HepG2 (cell line): ENCODE results near the gene FSCN2. TPM values are rescaled to one million over a fixed set of nuclear protein-coding genes. Genes with fewer than 3 reads are reported as not detected.
A peak's percentile ranks its signal among the peaks of the same experiment; 100 is the strongest.

Source experiments
- CBFB ChIP-seq: sonication (generic); formaldehyde crosslinking; IDR thresholded peaks from 2 replicates; pipeline ENCODE4 v1.4.0; 2020; ENCODE audit warnings: missing genetic modification reagents
- HDAC2 ChIP-seq: sonication (generic); formaldehyde crosslinking; IDR thresholded peaks from 2 replicates; pipeline ENCODE4 v1.4.0; 2020; ENCODE audit warnings: missing genetic modification reagents
- IKZF1 ChIP-seq: fragments of 450-650 bp; IDR thresholded peaks from 2 replicates; pipeline ENCODE4 v1.7.1; 2016
- SNAPC2 ChIP-seq: sonication (generic); formaldehyde crosslinking; IDR thresholded peaks from 2 replicates; pipeline ENCODE4 v1.8.1; 2022; ENCODE audit warnings: mild to moderate bottlenecking, missing genetic modification reagents
- SP140L ChIP-seq: sonication (generic); formaldehyde crosslinking; IDR thresholded peaks from 2 replicates; pipeline ENCODE4 v1.4.0; 2020; ENCODE audit warnings: missing genetic modification reagents, borderline replicate concordance
- ZNF496 ChIP-seq: sonication (generic); formaldehyde crosslinking; IDR thresholded peaks from 2 replicates; pipeline ENCODE4 v1.8.1; 2023; ENCODE audit warnings: mild to moderate bottlenecking, moderate library complexity, missing genetic modification reagents; ENCODE audit not compliant: insufficient replicate concordance
- ZNF510 ChIP-seq: sonication (generic); formaldehyde crosslinking; IDR thresholded peaks from 2 replicates; pipeline ENCODE4 v1.4.0; 2020; ENCODE audit warnings: low read depth, mild to moderate bottlenecking, missing genetic modification reagents
- ZNF644 ChIP-seq: IDR thresholded peaks from 2 replicates; pipeline ENCODE4 v1.6.1; 2016; ENCODE audit warnings: low read depth
- ZNF652 ChIP-seq: IDR thresholded peaks from 2 replicates; pipeline ENCODE4 v1.6.1; 2016; ENCODE audit warnings: low read depth, borderline replicate concordance
- ZNF709 ChIP-seq: sonication (generic); formaldehyde crosslinking; IDR thresholded peaks from 2 replicates; pipeline ENCODE4 v1.5.0; 2020; ENCODE audit warnings: mild to moderate bottlenecking, missing genetic modification reagents
- ZNF724P ChIP-seq: sonication (generic); formaldehyde crosslinking; IDR thresholded peaks from 2 replicates; pipeline ENCODE4 v1.8.0; 2022; ENCODE audit warnings: missing genetic modification reagents, borderline replicate concordance
- polyA plus RNA-seq, 8 experiments: library from polyadenylated mRNA; depleted of rRNA in 3 of 8; stranded (reverse) in 7 of 8; unstranded in 1 of 8; fragments of >200 nt; fragmentation: Illumina TruSeq in 4 of 8; extraction: Trizol in 4 of 8; gene quantifications; 2 replicates each; pipeline versions ENCODE4 v1.2.1 to v1.2.3, GENCODE V29; 2011 to 2016; ENCODE audit warnings: low read depth in 4 of 8, missing spikeins in 1 of 8, mixed read lengths in 1 of 8; ENCODE audit not compliant: insufficient read depth in 1 of 8
- total RNA-seq, 5 experiments: library from RNA; depleted of rRNA; stranded (reverse); fragments of >200 nt; fragmentation: Illumina TruSeq; extraction: Trizol; gene quantifications; 2 replicates each; pipeline ENCODE4 v1.2.3, GENCODE V29; 2016; ENCODE audit warnings: low read depth in 1 of 5
- TF ChIP-seq, protein P1 (sequence below): sonication (generic); formaldehyde crosslinking; IDR thresholded peaks from 2 replicates; pipeline ENCODE4 v1.4.0; 2020; ENCODE audit warnings: mild to moderate bottlenecking, missing genetic modification reagents, borderline replicate concordance
- TF ChIP-seq, protein P2 (sequence below): sonication (generic); formaldehyde crosslinking; IDR thresholded peaks from 2 replicates; pipeline ENCODE4 v1.5.0; 2020; ENCODE audit warnings: mild to moderate bottlenecking, missing genetic modification reagents
- TF ChIP-seq, protein P3 (sequence below): sonication (generic); formaldehyde crosslinking; IDR thresholded peaks from 2 replicates; pipeline ENCODE4 v1.4.0; 2020; ENCODE audit warnings: mild to moderate bottlenecking, missing genetic modification reagents
- TF ChIP-seq, protein P4 (sequence below): sonication (generic); formaldehyde crosslinking; IDR thresholded peaks from 2 replicates; pipeline ENCODE4 v1.5.1; 2020; ENCODE audit warnings: mild to moderate bottlenecking, missing genetic modification reagents, moderate library complexity
- TF ChIP-seq, protein P5 (sequence below): sonication (generic); formaldehyde crosslinking; conservative IDR thresholded peaks from 2 replicates; pipeline ENCODE4 v1.8.0; 2022; ENCODE audit warnings: missing genetic modification reagents

FSCN2 gene
- total and polyA plus RNA-seq, 2 of the 13 experiments (the other 11 are each of a cell fraction or from before 2014, with no cell fraction given): 0.09 TPM; not detected in 1

DNA sequence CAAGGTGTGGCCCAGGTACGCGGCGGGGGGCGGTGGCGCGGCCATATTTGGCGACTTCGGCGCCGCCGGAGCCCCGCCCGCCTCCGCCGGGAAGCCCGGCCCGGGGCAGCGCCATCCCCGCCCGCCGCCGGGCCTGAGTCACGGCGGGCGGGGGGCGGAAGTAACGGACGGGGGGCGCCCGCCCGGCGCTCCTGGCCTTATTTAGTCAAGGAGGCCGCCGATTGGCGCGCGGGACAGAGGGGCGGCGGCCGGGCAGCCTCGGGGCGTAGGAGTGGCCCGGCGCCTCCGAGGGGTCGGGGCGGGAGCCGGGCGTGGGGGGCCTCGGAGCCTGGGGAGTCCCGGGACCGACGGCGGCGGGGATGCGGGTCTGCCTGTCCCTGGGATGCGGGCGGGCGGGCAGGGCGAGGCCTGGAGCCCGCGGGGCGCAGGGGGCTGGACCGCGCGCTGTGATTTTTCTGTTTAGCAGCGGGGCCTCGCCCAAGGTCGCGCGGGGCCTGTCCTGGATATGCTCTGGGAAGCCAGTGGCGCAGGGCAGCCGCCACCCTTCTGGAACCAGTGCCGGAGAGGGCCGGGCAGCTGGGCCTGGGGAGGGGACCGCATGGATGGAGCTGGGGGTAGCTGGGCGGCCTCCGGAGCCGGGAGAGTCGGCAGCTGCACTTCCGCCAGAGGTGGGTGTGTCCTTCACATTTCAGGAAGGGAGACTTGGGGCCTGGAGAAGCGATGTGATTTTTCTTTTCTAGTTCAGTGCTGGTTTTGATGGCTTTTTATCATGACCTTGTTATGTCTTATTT, 13.2 kb upstream of the FSCN2 start (continued):
- TF ChIP-seq, protein P1, sequence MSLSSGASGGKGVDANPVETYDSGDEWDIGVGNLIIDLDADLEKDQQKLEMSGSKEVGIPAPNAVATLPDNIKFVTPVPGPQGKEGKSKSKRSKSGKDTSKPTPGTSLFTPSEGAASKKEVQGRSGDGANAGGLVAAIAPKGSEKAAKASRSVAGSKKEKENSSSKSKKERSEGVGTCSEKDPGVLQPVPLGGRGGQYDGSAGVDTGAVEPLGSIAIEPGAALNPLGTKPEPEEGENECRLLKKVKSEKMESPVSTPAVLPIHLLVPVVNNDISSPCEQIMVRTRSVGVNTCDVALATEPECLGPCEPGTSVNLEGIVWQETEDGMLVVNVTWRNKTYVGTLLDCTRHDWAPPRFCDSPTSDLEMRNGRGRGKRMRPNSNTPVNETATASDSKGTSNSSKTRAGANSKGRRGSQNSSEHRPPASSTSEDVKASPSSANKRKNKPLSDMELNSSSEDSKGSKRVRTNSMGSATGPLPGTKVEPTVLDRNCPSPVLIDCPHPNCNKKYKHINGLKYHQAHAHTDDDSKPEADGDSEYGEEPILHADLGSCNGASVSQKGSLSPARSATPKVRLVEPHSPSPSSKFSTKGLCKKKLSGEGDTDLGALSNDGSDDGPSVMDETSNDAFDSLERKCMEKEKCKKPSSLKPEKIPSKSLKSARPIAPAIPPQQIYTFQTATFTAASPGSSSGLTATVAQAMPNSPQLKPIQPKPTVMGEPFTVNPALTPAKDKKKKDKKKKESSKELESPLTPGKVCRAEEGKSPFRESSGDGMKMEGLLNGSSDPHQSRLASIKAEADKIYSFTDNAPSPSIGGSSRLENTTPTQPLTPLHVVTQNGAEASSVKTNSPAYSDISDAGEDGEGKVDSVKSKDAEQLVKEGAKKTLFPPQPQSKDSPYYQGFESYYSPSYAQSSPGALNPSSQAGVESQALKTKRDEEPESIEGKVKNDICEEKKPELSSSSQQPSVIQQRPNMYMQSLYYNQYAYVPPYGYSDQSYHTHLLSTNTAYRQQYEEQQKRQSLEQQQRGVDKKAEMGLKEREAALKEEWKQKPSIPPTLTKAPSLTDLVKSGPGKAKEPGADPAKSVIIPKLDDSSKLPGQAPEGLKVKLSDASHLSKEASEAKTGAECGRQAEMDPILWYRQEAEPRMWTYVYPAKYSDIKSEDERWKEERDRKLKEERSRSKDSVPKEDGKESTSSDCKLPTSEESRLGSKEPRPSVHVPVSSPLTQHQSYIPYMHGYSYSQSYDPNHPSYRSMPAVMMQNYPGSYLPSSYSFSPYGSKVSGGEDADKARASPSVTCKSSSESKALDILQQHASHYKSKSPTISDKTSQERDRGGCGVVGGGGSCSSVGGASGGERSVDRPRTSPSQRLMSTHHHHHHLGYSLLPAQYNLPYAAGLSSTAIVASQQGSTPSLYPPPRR (CRISPR knock-in tag): no peak
- TF ChIP-seq, protein P2, sequence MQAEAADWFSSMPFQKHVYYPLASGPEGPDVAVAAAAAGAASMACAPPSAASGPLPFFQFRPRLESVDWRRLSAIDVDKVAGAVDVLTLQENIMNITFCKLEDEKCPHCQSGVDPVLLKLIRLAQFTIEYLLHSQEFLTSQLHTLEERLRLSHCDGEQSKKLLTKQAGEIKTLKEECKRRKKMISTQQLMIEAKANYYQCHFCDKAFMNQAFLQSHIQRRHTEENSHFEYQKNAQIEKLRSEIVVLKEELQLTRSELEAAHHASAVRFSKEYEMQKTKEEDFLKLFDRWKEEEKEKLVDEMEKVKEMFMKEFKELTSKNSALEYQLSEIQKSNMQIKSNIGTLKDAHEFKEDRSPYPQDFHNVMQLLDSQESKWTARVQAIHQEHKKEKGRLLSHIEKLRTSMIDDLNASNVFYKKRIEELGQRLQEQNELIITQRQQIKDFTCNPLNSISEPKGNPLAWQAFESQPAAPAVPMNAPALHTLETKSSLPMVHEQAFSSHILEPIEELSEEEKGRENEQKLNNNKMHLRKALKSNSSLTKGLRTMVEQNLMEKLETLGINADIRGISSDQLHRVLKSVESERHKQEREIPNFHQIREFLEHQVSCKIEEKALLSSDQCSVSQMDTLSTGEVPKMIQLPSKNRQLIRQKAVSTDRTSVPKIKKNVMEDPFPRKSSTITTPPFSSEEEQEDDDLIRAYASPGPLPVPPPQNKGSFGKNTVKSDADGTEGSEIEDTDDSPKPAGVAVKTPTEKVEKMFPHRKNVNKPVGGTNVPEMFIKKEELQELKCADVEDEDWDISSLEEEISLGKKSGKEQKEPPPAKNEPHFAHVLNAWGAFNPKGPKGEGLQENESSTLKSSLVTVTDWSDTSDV: peak; percentile 85; the same call in 1 of the 2 replicates
- TF ChIP-seq IKZF1 (no peak), ZNF510 (CRISPR knock-in tag) (no peak), SNAPC2 (CRISPR knock-in tag) (0 out of 2 replicates have a peak, but pooled peaks have one; percentile 57), CBFB (CRISPR knock-in tag) (no peak; the same call in 1 of the 2 replicates), ZNF644 (CRISPR knock-in tag) (no peak), ZNF724P (CRISPR knock-in tag) (0 out of 2 replicates have a peak, but pooled peaks have one; percentile 52), ZNF652 (CRISPR knock-in tag) (no peak), ZNF496 (CRISPR knock-in tag) (no peak), HDAC2 (peak; percentile 17; the same call in 1 of the 2 replicates), ZNF709 (CRISPR knock-in tag) (no peak), SP140L (CRISPR knock-in tag) (no peak)
- TF ChIP-seq, protein P3, sequence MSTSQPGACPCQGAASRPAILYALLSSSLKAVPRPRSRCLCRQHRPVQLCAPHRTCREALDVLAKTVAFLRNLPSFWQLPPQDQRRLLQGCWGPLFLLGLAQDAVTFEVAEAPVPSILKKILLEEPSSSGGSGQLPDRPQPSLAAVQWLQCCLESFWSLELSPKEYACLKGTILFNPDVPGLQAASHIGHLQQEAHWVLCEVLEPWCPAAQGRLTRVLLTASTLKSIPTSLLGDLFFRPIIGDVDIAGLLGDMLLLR: no peak
- TF ChIP-seq, protein P4, sequence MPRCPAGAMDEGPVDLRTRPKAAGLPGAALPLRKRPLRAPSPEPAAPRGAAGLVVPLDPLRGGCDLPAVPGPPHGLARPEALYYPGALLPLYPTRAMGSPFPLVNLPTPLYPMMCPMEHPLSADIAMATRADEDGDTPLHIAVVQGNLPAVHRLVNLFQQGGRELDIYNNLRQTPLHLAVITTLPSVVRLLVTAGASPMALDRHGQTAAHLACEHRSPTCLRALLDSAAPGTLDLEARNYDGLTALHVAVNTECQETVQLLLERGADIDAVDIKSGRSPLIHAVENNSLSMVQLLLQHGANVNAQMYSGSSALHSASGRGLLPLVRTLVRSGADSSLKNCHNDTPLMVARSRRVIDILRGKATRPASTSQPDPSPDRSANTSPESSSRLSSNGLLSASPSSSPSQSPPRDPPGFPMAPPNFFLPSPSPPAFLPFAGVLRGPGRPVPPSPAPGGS: peak; percentile 19; the same call in 1 of the 2 replicates
- TF ChIP-seq, protein P5, sequence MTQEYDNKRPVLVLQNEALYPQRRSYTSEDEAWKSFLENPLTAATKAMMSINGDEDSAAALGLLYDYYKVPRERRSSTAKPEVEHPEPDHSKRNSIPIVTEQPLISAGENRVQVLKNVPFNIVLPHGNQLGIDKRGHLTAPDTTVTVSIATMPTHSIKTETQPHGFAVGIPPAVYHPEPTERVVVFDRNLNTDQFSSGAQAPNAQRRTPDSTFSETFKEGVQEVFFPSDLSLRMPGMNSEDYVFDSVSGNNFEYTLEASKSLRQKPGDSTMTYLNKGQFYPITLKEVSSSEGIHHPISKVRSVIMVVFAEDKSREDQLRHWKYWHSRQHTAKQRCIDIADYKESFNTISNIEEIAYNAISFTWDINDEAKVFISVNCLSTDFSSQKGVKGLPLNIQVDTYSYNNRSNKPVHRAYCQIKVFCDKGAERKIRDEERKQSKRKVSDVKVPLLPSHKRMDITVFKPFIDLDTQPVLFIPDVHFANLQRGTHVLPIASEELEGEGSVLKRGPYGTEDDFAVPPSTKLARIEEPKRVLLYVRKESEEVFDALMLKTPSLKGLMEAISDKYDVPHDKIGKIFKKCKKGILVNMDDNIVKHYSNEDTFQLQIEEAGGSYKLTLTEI (CRISPR knock-in tag): no peak
